AG09309 (cell line): Measurements from ENCODE around the gene STX1B.
A peak's percentile ranks its signal among the peaks of the same experiment; 100 is the strongest.
"Not testable (repeated sequence)": the region's sequence is repeated elsewhere in the genome, so short reads cannot be mapped to it uniquely, and the experiment has no call there.

Experiments used
- DNase-seq: peaks from one replicate; pipeline ENCODE4 v3.0.0-alpha.2; 2010; ENCODE audit warnings: low read depth
- H3K4me3 ChIP-seq: 2 replicates; pipeline ENCODE4 v1.5.1; 2011; ENCODE audit warnings: mild to moderate bottlenecking, low read depth, low read length, moderate library complexity; ENCODE audit not compliant: control insufficient read depth
- TF ChIP-seq, protein P1 (sequence below): IDR thresholded peaks from 2 replicates; pipeline ENCODE4 v1.5.1; 2011; ENCODE audit warnings: mild to moderate bottlenecking, low read depth, low read length, inconsistent platforms; ENCODE audit not compliant: insufficient read depth, control insufficient read depth; ENCODE audit errors: missing control alignments

STX1B gene

GRCh38 chr16:30947859-30948666, 62.4 kb downstream of the STX1B start:
- peak; percentile 90 for DNase-seq
- TF ChIP-seq, protein P1, sequence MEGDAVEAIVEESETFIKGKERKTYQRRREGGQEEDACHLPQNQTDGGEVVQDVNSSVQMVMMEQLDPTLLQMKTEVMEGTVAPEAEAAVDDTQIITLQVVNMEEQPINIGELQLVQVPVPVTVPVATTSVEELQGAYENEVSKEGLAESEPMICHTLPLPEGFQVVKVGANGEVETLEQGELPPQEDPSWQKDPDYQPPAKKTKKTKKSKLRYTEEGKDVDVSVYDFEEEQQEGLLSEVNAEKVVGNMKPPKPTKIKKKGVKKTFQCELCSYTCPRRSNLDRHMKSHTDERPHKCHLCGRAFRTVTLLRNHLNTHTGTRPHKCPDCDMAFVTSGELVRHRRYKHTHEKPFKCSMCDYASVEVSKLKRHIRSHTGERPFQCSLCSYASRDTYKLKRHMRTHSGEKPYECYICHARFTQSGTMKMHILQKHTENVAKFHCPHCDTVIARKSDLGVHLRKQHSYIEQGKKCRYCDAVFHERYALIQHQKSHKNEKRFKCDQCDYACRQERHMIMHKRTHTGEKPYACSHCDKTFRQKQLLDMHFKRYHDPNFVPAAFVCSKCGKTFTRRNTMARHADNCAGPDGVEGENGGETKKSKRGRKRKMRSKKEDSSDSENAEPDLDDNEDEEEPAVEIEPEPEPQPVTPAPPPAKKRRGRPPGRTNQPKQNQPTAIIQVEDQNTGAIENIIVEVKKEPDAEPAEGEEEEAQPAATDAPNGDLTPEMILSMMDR: no peak
- peak overlapping the region; percentile 88 for H3K4me3 ChIP-seq

DNA sequence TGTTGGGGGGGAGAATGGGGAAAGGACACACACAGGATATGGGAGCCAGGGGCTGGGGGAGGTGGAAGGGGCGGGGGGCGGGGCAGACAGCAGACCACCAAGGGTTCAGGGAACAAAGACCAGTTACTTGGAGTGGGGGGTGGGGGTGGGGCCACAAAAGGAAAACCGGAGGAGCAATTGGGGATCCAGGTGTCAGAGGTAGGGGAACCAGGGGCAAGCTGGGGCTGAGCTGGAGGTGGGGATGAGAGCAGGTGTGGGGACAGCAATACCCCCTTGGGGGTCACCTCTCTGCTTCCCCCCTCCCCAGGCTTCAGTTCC, 62.9 kb downstream of the STX1B start:
- no peak overlapping the region for H3K4me3 ChIP-seq
- no peak for DNase-seq

GRCh38 chr16:30946671-30947540, 63.5 kb downstream of the STX1B start:
- H3K4me3 ChIP-seq: no peak overlapping the region
- TF ChIP-seq, protein P1: no peak
- DNase-seq: no peak

More for the DNA sequence above, 62.9 kb downstream of the STX1B start:
- TF ChIP-seq, protein P1: no peak

GRCh38 chr16:30944352-30944751, 66.1 kb downstream of the STX1B start:
- DNase-seq: no peak
- no peak overlapping the region for H3K4me3 ChIP-seq
- TF ChIP-seq, protein P1: no peak

- TF ChIP-seq, protein P1: no peak
- H3K4me3 ChIP-seq: no peak overlapping the region
- DNase-seq: no peak
Measured at GRCh38 chr16:30942426-30942806, 68.0 kb downstream of the STX1B start.

DNA sequence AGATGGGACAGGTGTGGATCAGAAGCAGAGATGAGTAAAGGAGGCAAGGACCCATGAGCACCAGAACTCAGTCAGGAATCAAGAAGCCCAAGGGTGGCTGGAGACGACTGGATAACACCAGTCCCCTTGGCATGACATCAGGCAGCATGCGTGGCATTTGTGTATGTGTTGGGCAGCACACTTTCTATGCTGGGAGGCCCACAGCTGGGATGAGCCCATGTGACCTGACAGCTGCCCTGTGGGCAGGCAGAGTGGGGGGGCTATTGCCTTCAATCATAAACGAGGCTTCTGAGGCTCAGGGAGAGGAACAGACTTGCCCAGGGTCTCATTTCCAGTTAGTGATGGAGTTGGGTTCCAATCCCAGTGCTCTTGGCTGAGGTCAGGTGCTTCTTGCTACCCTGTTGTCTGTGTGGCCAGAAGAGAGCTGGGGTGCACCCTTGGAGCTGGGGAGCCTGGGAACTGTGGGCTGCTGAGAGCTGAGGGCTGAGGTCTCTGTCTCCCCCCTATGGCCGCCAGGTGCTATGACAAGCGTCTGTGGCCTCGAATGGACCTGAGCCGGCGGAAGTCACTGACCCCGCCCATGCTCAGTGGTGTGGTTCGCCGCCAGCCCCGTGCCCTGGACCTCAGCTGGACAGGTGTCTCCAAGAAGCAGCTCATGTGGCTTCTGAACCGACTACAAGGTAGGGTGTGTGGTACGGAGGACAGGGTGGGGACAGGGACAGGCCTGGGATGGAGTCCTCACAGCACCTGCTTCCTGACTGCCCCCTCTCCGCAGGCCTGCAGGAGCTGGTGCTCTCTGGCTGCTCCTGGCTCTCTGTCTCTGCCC, 68.6 kb downstream of the STX1B start:
- H3K4me3 ChIP-seq: no peak overlapping the region
- DNase-seq: no peak
- TF ChIP-seq, protein P1: peak; percentile 90

DNA sequence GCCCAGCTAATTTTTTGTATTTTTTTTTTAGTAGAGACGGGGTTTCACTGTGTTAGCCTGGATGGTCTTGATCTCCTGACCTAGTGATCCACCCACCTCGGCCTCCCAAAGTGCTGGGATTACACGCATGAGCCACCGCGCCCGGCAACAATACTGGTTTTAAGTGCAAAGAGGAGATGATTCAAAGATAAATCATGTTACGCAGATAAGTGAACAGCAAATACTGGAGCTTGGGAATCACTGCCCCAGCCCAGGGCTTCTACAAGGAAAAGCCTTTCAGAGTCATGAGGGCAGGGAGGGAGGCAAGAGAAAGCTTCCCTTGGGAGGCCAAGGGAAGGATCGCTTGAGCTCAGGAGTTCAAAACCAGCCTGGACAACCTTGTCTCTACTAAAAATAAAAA, 70.9 kb downstream of the STX1B start:
- H3K4me3 ChIP-seq, DNase-seq: not testable (repeated sequence)
